Measurements from ENCODE around the gene SYK.

SYK gene

GRCh38 chr9:90826326-90827020 is 24.9 kb downstream of the SYK start:
- Histone ChIP-seq H3K36me3 (ENCODE audit: insufficient read depth, low read length) (no peaks in the 10 kb centered on the region), H3K4me1 (ENCODE audit: insufficient read depth, low read length) (no peaks in the 10 kb centered on the region), H3K27me3 (ENCODE audit: insufficient read depth, low read length) (no peaks in the 10 kb centered on the region), H3K4me3 (ENCODE audit: low read length) (no peak overlapping the region), H3K9me3 (ENCODE audit: insufficient read depth, low read depth, low read length) (peaks cover 29% of the 10 kb centered on the region), H3K9ac (ENCODE audit: low read depth, low read length) (no peak overlapping the region), H3K27ac (ENCODE audit: low read depth, low read length) (no peak overlapping the region)
- 98% methylated on average over 5 of the region's 5 CpGs for WGBS

- no peaks in the 10 kb centered on the region for H3K27me3 ChIP-seq (ENCODE audit: insufficient read depth, low read length)
- no peak overlapping the region for H3K4me3 ChIP-seq (ENCODE audit: low read length)
- 89% methylated on average over 8 of the region's 8 CpGs for WGBS
- H3K9ac ChIP-seq (ENCODE audit: low read depth, low read length): no peak overlapping the region
- peaks cover 24% of the 10 kb centered on the region for H3K9me3 ChIP-seq (ENCODE audit: insufficient read depth, low read depth, low read length)
- H3K27ac ChIP-seq (ENCODE audit: low read depth, low read length): no peak overlapping the region
- no peaks in the 10 kb centered on the region for H3K36me3 ChIP-seq (ENCODE audit: insufficient read depth, low read length)
- H3K4me1 ChIP-seq (ENCODE audit: insufficient read depth, low read length): no peaks in the 10 kb centered on the region
These were observed 25.7 kb downstream of the SYK start for GRCh38 chr9:90827181-90827871.

GRCh38 chr9:90830051-90830450 is 28.4 kb downstream of the SYK start:
- H3K27me3 ChIP-seq (ENCODE audit: insufficient read depth, low read length): no peaks in the 10 kb centered on the region
- H3K4me1 ChIP-seq (ENCODE audit: insufficient read depth, low read length): no peaks in the 10 kb centered on the region
- no peaks in the 10 kb centered on the region for H3K36me3 ChIP-seq (ENCODE audit: insufficient read depth, low read length)
- no peaks in the 10 kb centered on the region for H3K9me3 ChIP-seq (ENCODE audit: insufficient read depth, low read depth, low read length)
- no peak overlapping the region for H3K9ac ChIP-seq (ENCODE audit: low read depth, low read length)
- WGBS: 94% methylated on average over 5 of the region's 5 CpGs
- no peak overlapping the region for H3K4me3 ChIP-seq (ENCODE audit: low read length)
- H3K27ac ChIP-seq (ENCODE audit: low read depth, low read length): no peak overlapping the region

GRCh38 chr9:90830977-90831376 is 29.4 kb downstream of the SYK start:
- Histone ChIP-seq H3K36me3 (ENCODE audit: insufficient read depth, low read length) (no peaks in the 10 kb centered on the region), H3K9me3 (ENCODE audit: insufficient read depth, low read depth, low read length) (no peaks in the 10 kb centered on the region), H3K27me3 (ENCODE audit: insufficient read depth, low read length) (no peaks in the 10 kb centered on the region), H3K9ac (ENCODE audit: low read depth, low read length) (no peak overlapping the region), H3K27ac (ENCODE audit: low read depth, low read length) (no peak overlapping the region), H3K4me3 (ENCODE audit: low read length) (no peak overlapping the region), H3K4me1 (ENCODE audit: insufficient read depth, low read length) (no peaks in the 10 kb centered on the region)
- WGBS: 94% methylated on average over 3 of the region's 3 CpGs

GRCh38 chr9:90832261-90832660 is 30.6 kb downstream of the SYK start:
- no peaks in the 10 kb centered on the region for H3K9me3 ChIP-seq (ENCODE audit: insufficient read depth, low read depth, low read length)
- H3K4me1 ChIP-seq (ENCODE audit: insufficient read depth, low read length): no peaks in the 10 kb centered on the region
- WGBS: 89% methylated on average over 3 of the region's 3 CpGs
- H3K4me3 ChIP-seq (ENCODE audit: low read length): no peak overlapping the region
- no peak overlapping the region for H3K27ac ChIP-seq (ENCODE audit: low read depth, low read length)
- H3K27me3 ChIP-seq (ENCODE audit: insufficient read depth, low read length): no peaks in the 10 kb centered on the region
- H3K9ac ChIP-seq (ENCODE audit: low read depth, low read length): no peak overlapping the region
- no peaks in the 10 kb centered on the region for H3K36me3 ChIP-seq (ENCODE audit: insufficient read depth, low read length)

- 94% methylated on average over 8 of the region's 8 CpGs for WGBS
- H3K27ac ChIP-seq (ENCODE audit: low read depth, low read length): no peak overlapping the region
- no peaks in the 10 kb centered on the region for H3K36me3 ChIP-seq (ENCODE audit: insufficient read depth, low read length)
These were observed 33.4 kb downstream of the SYK start for GRCh38 chr9:90834828-90835595.

GRCh38 chr9:90836411-90837080 is 34.9 kb downstream of the SYK start:
- H3K27me3 ChIP-seq (ENCODE audit: insufficient read depth, low read length): no peaks in the 10 kb centered on the region
- 91% methylated on average over 2 of the region's 3 CpGs for WGBS
- H3K4me1 ChIP-seq (ENCODE audit: insufficient read depth, low read length): no peaks in the 10 kb centered on the region
- no peaks in the 10 kb centered on the region for H3K36me3 ChIP-seq (ENCODE audit: insufficient read depth, low read length)
- no peak overlapping the region for H3K27ac ChIP-seq (ENCODE audit: low read depth, low read length)
- no peak overlapping the region for H3K9ac ChIP-seq (ENCODE audit: low read depth, low read length)
- H3K9me3 ChIP-seq (ENCODE audit: insufficient read depth, low read depth, low read length): 0 out of 2 replicates have a peak, but pooled peaks cover 2% of the 10 kb centered on the region
- H3K4me3 ChIP-seq (ENCODE audit: low read length): no peak overlapping the region

More at GRCh38 chr9:90834828-90835595, 33.4 kb downstream of the SYK start:
- Histone ChIP-seq H3K9ac (ENCODE audit: low read depth, low read length) (no peak overlapping the region), H3K4me3 (ENCODE audit: low read length) (no peak overlapping the region), H3K9me3 (ENCODE audit: insufficient read depth, low read depth, low read length) (no peaks in the 10 kb centered on the region), H3K27me3 (ENCODE audit: insufficient read depth, low read length) (no peaks in the 10 kb centered on the region), H3K4me1 (ENCODE audit: insufficient read depth, low read length) (no peaks in the 10 kb centered on the region)

GRCh38 chr9:90838098-90838497 is 36.5 kb downstream of the SYK start:
- Histone ChIP-seq H3K9ac (ENCODE audit: low read depth, low read length) (no peak overlapping the region), H3K4me1 (ENCODE audit: insufficient read depth, low read length) (no peaks in the 10 kb centered on the region), H3K36me3 (ENCODE audit: insufficient read depth, low read length) (no peaks in the 10 kb centered on the region), H3K27ac (ENCODE audit: low read depth, low read length) (no peak overlapping the region), H3K9me3 (ENCODE audit: insufficient read depth, low read depth, low read length) (0 out of 2 replicates have a peak, but pooled peaks cover 4% of the 10 kb centered on the region), H3K4me3 (ENCODE audit: low read length) (no peak overlapping the region), H3K27me3 (ENCODE audit: insufficient read depth, low read length) (no peaks in the 10 kb centered on the region)
- WGBS: 94% methylated on average over 2 of the region's 2 CpGs

GRCh38 chr9:90838581-90839154 is 37.0 kb downstream of the SYK start:
- Histone ChIP-seq H3K9me3 (ENCODE audit: insufficient read depth, low read depth, low read length) (0 out of 2 replicates have a peak, but pooled peaks cover 4% of the 10 kb centered on the region), H3K9ac (ENCODE audit: low read depth, low read length) (no peak overlapping the region), H3K27me3 (ENCODE audit: insufficient read depth, low read length) (no peaks in the 10 kb centered on the region), H3K4me3 (ENCODE audit: low read length) (no peak overlapping the region), H3K36me3 (ENCODE audit: insufficient read depth, low read length) (no peaks in the 10 kb centered on the region), H3K27ac (ENCODE audit: low read depth, low read length) (no peak overlapping the region), H3K4me1 (ENCODE audit: insufficient read depth, low read length) (no peaks in the 10 kb centered on the region)
- WGBS: 90% methylated on average over 6 of the region's 6 CpGs

- H3K9me3 ChIP-seq (ENCODE audit: insufficient read depth, low read depth, low read length): 0 out of 2 replicates have a peak, but pooled peaks cover 4% of the 10 kb centered on the region
- no peaks in the 10 kb centered on the region for H3K36me3 ChIP-seq (ENCODE audit: insufficient read depth, low read length)
- H3K4me3 ChIP-seq (ENCODE audit: low read length): no peak overlapping the region
- H3K27ac ChIP-seq (ENCODE audit: low read depth, low read length): no peak overlapping the region
- 93% methylated on average over 6 of the region's 7 CpGs for WGBS
- H3K4me1 ChIP-seq (ENCODE audit: insufficient read depth, low read length): no peaks in the 10 kb centered on the region
- H3K27me3 ChIP-seq (ENCODE audit: insufficient read depth, low read length): no peaks in the 10 kb centered on the region
- H3K9ac ChIP-seq (ENCODE audit: low read depth, low read length): no peak overlapping the region
These were observed 37.6 kb downstream of the SYK start for GRCh38 chr9:90839183-90839728.
